ENCODE measurements around the gene PRDX5.

DNA sequence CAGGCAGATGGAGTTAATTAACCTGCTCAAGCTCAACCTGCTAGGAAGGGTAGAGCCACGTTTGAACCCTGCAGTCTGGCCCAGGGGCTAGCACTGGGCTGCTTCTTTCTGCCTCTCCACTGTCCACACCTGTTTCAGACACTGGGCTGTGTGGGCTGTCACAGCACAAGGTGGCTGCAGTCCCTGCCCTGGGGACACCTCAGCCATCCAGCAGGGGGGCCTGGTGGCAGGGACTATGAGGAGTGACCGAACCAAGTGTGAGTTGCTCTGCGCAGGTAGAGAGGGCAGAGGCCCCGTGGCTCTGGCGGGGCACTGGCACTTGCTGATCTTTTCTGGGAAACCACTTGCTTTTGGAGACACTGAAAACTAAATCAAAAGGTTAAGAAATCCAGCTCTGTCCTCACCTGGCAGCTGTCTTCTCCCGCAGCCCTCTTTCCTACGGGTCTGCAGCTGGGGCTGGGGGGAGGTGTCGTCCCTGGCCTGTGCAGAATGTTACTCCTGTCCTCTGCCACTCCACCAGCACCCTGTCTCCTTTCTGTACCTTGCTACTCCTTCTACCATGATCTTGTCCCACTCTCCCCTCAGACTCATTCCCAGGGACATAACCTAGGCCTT, 39.2 kb upstream of the PRDX5 start:
- TF ChIP-seq ZFP3 (CRISPR knock-in tag; IDR thresholded peaks at IDR 0.05) (no peak), SNAI2 (CRISPR knock-in tag; IDR thresholded peaks at IDR 0.05) (no peak)
- TF ChIP-seq, protein P1, sequence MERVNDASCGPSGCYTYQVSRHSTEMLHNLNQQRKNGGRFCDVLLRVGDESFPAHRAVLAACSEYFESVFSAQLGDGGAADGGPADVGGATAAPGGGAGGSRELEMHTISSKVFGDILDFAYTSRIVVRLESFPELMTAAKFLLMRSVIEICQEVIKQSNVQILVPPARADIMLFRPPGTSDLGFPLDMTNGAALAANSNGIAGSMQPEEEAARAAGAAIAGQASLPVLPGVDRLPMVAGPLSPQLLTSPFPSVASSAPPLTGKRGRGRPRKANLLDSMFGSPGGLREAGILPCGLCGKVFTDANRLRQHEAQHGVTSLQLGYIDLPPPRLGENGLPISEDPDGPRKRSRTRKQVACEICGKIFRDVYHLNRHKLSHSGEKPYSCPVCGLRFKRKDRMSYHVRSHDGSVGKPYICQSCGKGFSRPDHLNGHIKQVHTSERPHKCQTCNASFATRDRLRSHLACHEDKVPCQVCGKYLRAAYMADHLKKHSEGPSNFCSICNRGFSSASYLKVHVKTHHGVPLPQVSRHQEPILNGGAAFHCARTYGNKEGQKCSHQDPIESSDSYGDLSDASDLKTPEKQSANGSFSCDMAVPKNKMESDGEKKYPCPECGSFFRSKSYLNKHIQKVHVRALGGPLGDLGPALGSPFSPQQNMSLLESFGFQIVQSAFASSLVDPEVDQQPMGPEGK (CRISPR knock-in tag; IDR thresholded peaks at IDR 0.05; ENCODE audit: borderline replicate concordance) = no peak
- TF ChIP-seq, protein P2, sequence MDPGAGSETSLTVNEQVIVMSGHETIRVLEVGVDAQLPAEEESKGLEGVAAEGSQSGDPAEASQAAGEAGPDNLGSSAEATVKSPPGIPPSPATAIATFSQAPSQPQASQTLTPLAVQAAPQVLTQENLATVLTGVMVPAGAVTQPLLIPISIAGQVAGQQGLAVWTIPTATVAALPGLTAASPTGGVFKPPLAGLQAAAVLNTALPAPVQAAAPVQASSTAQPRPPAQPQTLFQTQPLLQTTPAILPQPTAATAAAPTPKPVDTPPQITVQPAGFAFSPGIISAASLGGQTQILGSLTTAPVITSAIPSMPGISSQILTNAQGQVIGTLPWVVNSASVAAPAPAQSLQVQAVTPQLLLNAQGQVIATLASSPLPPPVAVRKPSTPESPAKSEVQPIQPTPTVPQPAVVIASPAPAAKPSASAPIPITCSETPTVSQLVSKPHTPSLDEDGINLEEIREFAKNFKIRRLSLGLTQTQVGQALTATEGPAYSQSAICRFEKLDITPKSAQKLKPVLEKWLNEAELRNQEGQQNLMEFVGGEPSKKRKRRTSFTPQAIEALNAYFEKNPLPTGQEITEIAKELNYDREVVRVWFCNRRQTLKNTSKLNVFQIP (CRISPR knock-in tag; IDR thresholded peaks at IDR 0.05; ENCODE audit: borderline replicate concordance, low read depth) = no peak

All from SK-N-SH treated with all-trans-retinoic acid at 6 μM for 48 hours (cell line).